Activated B cell treated with CpG ODN at 0.5 μM for 24 hours (primary cell): ENCODE results near the gene ZNF341. TPM values are rescaled to one million over a fixed set of nuclear protein-coding genes. Genes with fewer than 3 reads are reported as not detected.

ENCODE experiments used
- ATAC-seq: fragments of 200-7000 bp; cut with Tn5 transposase; one replicate; pipeline ENCODE4 v1.10.0; 2021; ENCODE audit warnings: low read depth, mild to moderate bottlenecking, moderate library complexity
- CTCF ChIA-PET: fragments of 350-600 bp; sonication (Branson Sonifier 250); formaldehyde crosslinking; loops from one replicate; lab custom pipeline; 2021; ENCODE audit warnings: antibody characterized with exemption; lab: Charles Lee
- POLR2A ChIA-PET: fragments of 350-600 bp; sonication (Branson Sonifier 250); formaldehyde crosslinking; loops from one replicate; lab custom pipeline; 2021; ENCODE audit warnings: antibody characterized with exemption; lab: Charles Lee
- DNase-seq: peaks from one replicate; pipeline ENCODE4 v3.0.0; 2022
- H3K27ac Mint-ChIP-seq: one replicate; pipeline ENCODE4 v1.8.0; 2020; ENCODE audit warnings: mixed read lengths
- H3K27me3 Mint-ChIP-seq: one replicate; pipeline ENCODE4 v1.8.0; 2021; ENCODE audit warnings: mixed read lengths
- H3K36me3 Mint-ChIP-seq: one replicate; pipeline ENCODE4 v1.8.0; 2021; ENCODE audit warnings: low read depth, mixed read lengths
- H3K4me1 Mint-ChIP-seq: one replicate; pipeline ENCODE4 v1.8.0; 2021; ENCODE audit warnings: mixed read lengths
- H3K4me3 Mint-ChIP-seq: one replicate; pipeline ENCODE4 v1.8.0; 2020; ENCODE audit warnings: mild to moderate bottlenecking, mixed read lengths
- H3K9me3 Mint-ChIP-seq: one replicate; pipeline ENCODE4 v1.8.0; 2020; ENCODE audit warnings: mixed read lengths
- intact Hi-C: fragments of 100-400 bp; cut with micrococcal nuclease; formaldehyde crosslinking; loops from one replicate; pipeline ENCODE4 v1.15.1; 2024
- total RNA-seq: library from RNA; stranded (reverse); gene quantifications from 2 replicates; pipeline ENCODE4 v1.2.3, GENCODE V29; 2022
- TF ChIP-seq, protein P1 (sequence below): fragments of 200-600 bp; IDR thresholded peaks from one replicate; pipeline ENCODE4 v1.8.0; 2022; ENCODE audit warnings: antibody characterized with exemption, mild to moderate bottlenecking

The ZNF341 gene
- total RNA-seq, 1 donor from 2014 or later: 10.1 TPM

DNA sequence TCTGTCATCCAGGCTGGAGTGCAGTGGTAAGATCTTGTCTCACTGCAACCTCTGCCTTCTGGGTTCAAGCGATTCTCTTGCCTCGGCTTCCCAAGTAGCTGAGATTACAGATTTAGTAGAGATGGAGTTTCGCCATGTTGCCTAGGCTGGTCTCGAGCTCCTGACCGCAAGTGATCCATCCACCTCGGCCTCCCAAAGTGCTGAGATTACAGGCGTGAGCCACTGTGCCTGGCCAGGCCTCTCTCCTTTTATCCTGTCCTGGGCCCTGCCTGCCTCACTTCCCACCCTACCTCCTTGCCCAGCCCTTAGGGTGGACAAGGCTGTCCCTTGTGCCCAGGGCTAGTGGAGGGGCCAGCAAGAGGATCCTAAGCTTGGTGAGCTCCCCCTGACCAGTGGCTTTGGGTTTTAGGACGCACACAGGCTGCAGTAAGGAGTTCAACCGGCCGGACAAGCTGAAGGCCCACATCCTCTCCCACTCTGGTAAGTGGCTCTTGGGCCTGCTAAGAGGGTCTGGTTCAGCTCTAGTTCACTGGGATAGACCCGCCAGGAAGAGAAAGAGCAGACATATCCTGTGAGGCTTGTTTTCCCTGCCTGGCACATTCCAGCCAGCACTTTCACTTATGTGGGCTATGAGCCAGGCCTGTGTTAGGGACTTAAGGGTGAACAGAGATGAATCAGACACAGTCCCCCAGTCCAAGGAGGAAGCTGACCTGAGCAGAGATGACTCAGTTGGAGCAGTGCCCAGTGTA, 57.5 kb downstream of the ZNF341 start:
- TF ChIP-seq, protein P1, sequence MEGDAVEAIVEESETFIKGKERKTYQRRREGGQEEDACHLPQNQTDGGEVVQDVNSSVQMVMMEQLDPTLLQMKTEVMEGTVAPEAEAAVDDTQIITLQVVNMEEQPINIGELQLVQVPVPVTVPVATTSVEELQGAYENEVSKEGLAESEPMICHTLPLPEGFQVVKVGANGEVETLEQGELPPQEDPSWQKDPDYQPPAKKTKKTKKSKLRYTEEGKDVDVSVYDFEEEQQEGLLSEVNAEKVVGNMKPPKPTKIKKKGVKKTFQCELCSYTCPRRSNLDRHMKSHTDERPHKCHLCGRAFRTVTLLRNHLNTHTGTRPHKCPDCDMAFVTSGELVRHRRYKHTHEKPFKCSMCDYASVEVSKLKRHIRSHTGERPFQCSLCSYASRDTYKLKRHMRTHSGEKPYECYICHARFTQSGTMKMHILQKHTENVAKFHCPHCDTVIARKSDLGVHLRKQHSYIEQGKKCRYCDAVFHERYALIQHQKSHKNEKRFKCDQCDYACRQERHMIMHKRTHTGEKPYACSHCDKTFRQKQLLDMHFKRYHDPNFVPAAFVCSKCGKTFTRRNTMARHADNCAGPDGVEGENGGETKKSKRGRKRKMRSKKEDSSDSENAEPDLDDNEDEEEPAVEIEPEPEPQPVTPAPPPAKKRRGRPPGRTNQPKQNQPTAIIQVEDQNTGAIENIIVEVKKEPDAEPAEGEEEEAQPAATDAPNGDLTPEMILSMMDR: no peak
- CTCF ChIA-PET: no interaction called here
- Mint-ChIP-seq H3K27ac (no peak overlapping the region), H3K4me1 (peaks cover 42% of the 10 kb centered on the region), H3K27me3 (no peaks in the 10 kb centered on the region), H3K36me3 (peaks cover 12% of the 10 kb centered on the region), H3K9me3 (no peaks in the 10 kb centered on the region), H3K4me3 (no peak overlapping the region)
- ATAC-seq (no peak), DNase-seq (no peak)
- POLR2A ChIA-PET: interaction anchor here (0.8 kb wide), 1 partner anchor 323 kb away, joined by 3 read pairs; the partner anchor contains the start of gene EIF2S2
- intact Hi-C loops: no loop called here

DNA sequence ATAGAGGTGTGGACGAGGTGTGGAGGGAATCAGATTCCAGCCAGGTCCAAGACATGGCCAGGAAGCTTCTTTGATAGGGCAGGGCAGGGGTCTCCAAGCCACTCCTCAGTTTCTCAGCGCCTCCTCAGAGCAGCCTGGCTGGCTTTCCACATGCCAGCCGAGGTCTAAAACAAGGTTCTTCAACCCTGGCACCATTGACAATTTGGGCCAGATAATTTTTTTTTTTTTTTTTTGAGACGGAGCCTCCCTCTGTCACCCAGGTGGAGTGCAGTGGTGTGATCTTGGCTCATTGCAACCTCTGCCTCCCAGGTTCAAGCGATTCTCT, 58.0 kb downstream of the ZNF341 start:
- Mint-ChIP-seq H3K36me3 (peaks cover 12% of the 10 kb centered on the region), H3K4me1 (peaks cover 36% of the 10 kb centered on the region), H3K27ac (no peak overlapping the region), H3K9me3 (no peaks in the 10 kb centered on the region), H3K4me3 (no peak overlapping the region), H3K27me3 (no peaks in the 10 kb centered on the region)
- no peak for DNase-seq
- CTCF ChIA-PET: no interaction called here
- ATAC-seq: no peak
- TF ChIP-seq, protein P1: no peak
- POLR2A ChIA-PET: no interaction called here
- intact Hi-C loops: no loop called here

DNA sequence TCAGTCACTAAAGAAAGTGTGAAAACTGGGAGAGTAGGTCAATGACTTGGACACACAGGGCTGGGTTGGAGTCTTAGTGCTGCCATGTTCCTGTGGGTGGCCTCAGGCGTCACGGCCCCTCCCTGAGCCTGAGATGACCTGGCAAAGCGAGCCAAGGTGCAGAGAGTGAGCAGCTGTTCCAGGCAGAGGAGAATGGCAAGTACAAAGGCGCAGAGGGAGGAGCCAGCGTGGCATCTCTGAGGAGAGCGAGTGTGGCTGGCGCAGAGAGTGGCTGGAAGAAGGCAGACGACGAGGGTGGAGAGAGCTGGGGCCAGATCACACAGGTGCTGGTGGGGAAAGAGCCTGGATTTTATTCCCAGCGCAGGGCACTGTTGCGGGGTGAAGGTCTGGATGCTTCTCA, 58.8 kb downstream of the ZNF341 start:
- Mint-ChIP-seq H3K4me3 (no peak overlapping the region), H3K27me3 (no peaks in the 10 kb centered on the region), H3K27ac (no peak overlapping the region), H3K4me1 (peaks cover 30% of the 10 kb centered on the region), H3K36me3 (peaks cover 12% of the 10 kb centered on the region), H3K9me3 (no peaks in the 10 kb centered on the region)
- TF ChIP-seq, protein P1: no peak
- ChIA-PET CTCF (no interaction called here), POLR2A (no interaction called here)
- no peak for ATAC-seq
- intact Hi-C loops: no loop called here
- DNase-seq: no peak

DNA sequence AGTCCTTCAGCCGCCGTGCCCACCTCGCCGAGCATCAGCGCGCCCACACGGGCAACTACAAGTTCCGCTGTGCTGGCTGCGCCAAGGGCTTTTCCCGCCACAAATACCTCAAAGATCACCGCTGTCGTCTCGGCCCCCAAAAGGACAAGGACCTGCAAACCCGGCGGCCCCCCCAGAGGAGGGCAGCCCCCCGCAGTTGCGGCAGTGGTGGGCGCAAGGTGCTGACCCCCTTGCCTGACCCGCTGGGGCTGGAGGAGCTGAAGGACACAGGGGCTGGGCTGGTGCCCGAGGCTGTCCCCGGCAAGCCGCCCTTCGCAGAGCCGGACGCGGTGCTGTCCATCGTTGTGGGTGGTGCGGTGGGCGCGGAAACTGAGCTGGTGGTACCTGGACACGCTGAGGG, 59.2 kb downstream of the ZNF341 start:
- POLR2A ChIA-PET: no interaction called here

DNA sequence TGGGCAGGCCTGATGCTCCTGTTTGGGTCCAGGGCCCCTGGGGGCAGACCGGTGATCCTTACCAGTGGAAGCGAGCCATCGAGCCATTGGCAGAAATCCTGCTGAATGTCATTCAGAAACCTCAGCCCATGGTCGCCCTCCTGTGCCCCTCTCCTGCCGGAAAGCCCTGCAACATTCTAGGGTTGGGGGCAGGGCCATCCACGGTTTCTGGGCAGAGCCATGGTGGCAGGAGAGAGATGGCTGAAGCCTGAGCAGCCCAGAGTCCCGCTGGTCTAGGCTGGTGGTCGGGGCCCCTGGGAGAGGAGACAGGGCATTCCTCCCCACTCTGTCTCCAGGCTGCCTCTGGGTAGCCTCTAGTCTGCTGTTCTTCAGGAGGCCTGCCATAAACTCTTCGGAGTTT, 59.7 kb downstream of the ZNF341 start:
- no peak overlapping the region for H3K4me3 Mint-ChIP-seq
- intact Hi-C loops: no loop called here
- H3K27ac Mint-ChIP-seq: no peak overlapping the region
- ATAC-seq (no peak), DNase-seq (no peak)
- peaks cover 12% of the 10 kb centered on the region for H3K36me3 Mint-ChIP-seq
- ChIA-PET POLR2A (interaction anchor here (1.2 kb wide), 1 partner anchor 202 kb away, joined by 4 read pairs; the partner anchor contains the start of gene RALY), CTCF (interaction anchor here (1.0 to 2.0 kb wide), 8 partner anchors 22 to 338 kb away, joined by 3 to 11 read pairs (median 3); partner anchors contain the start of gene ZNF341)
- H3K27me3 Mint-ChIP-seq: no peaks in the 10 kb centered on the region
- H3K9me3 Mint-ChIP-seq: no peaks in the 10 kb centered on the region
- TF ChIP-seq, protein P1: no peak
- peaks cover 20% of the 10 kb centered on the region for H3K4me1 Mint-ChIP-seq

More for the DNA sequence above, 59.2 kb downstream of the ZNF341 start:
- CTCF ChIA-PET: interaction anchor here (1.4 to 2.0 kb wide), 2 partner anchors 59 to 70 kb away, joined by 4 to 7 read pairs; partner anchors contain the start of gene ZNF341
- TF ChIP-seq, protein P1: no peak
- peaks cover 12% of the 10 kb centered on the region for H3K36me3 Mint-ChIP-seq
- DNase-seq (no peak), ATAC-seq (no peak)
- H3K4me3 Mint-ChIP-seq: no peak overlapping the region
- no peak overlapping the region for H3K27ac Mint-ChIP-seq
- H3K27me3 Mint-ChIP-seq: no peaks in the 10 kb centered on the region
- intact Hi-C loops: no loop called here
- H3K4me1 Mint-ChIP-seq: peaks cover 26% of the 10 kb centered on the region
- H3K9me3 Mint-ChIP-seq: no peaks in the 10 kb centered on the region
